ENCODE results near the gene DDHD1. TPM values are rescaled to one million over a fixed set of nuclear protein-coding genes. Genes with fewer than 3 reads are reported as not detected.

Gene DDHD1
- total and polyA plus RNA-seq, 2 experiments from 2014 or later, result 6.2 to 18.8 TPM

Small RNA genes within 50 kb of the gene (small RNA-seq; reads per million reads assigned to genes)
- not detected for gene AL352979.1

Other genes starting within 250 kb of the DDHD1 start
- 82.1 and 95.4 TPM in 2 replicates for gene FERMT2, start 202.3 kb downstream of the DDHD1 start, total RNA-seq
- gene FERMT2, start 202.3 kb downstream of the DDHD1 start, polyA plus RNA-seq, result 38.6 and 45.9 TPM in 2 replicates